ENCODE measurements around the gene NELL1. TPM values are rescaled to one million over a fixed set of nuclear protein-coding genes. Genes with fewer than 3 reads are reported as not detected.

The NELL1 gene
- total RNA-seq, 6 donors from 2014 or later = 0.26 TPM; not detected in 5

DNA sequence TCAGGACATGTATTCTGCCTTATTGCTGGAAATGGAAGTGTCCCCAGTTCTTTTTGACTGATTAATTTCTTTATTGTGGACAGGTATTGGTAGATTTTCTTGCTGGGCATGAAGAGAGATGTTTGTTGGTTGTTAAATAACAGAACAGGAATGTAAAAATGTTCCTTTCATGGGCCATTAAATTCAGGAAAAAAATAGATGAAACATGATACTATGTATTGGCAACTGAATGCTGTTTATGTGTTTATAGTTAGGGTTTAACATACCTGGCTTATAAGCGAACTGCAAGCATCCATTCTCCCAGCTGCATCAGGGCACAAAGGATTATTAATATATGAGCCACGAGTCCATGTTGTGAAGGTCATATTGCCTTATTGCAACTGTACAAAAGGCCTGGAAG, 368.5 kb downstream of the NELL1 start:
- WGBS, 2 donors = 71 to 83% methylated on average over 2 of the region's 2 CpGs
- Histone ChIP-seq H3K4me1 (no peaks in the 10 kb centered on the region), H3K27ac (no peak overlapping the region), H3K36me3 (no peaks in the 10 kb centered on the region), H3K9me3 (no peaks in the 10 kb centered on the region), H3K27me3 (no peaks in the 10 kb centered on the region), H3K4me3 (no peak overlapping the region)
- ATAC-seq (ENCODE audit: low FRiP score in 2 of 2) (no peak), DNase-seq (no peak)
- TF ChIP-seq, protein P1, sequence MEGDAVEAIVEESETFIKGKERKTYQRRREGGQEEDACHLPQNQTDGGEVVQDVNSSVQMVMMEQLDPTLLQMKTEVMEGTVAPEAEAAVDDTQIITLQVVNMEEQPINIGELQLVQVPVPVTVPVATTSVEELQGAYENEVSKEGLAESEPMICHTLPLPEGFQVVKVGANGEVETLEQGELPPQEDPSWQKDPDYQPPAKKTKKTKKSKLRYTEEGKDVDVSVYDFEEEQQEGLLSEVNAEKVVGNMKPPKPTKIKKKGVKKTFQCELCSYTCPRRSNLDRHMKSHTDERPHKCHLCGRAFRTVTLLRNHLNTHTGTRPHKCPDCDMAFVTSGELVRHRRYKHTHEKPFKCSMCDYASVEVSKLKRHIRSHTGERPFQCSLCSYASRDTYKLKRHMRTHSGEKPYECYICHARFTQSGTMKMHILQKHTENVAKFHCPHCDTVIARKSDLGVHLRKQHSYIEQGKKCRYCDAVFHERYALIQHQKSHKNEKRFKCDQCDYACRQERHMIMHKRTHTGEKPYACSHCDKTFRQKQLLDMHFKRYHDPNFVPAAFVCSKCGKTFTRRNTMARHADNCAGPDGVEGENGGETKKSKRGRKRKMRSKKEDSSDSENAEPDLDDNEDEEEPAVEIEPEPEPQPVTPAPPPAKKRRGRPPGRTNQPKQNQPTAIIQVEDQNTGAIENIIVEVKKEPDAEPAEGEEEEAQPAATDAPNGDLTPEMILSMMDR (IDR thresholded peaks at IDR 0.05) = no peak
- no peak for TF ChIP-seq POLR2AphosphoS5 (IDR thresholded peaks at IDR 0.05)
- TF ChIP-seq POLR2A (IDR thresholded peaks at IDR 0.05) = no peak
- TF ChIP-seq EP300 (IDR thresholded peaks at IDR 0.05) = no peak

DNA sequence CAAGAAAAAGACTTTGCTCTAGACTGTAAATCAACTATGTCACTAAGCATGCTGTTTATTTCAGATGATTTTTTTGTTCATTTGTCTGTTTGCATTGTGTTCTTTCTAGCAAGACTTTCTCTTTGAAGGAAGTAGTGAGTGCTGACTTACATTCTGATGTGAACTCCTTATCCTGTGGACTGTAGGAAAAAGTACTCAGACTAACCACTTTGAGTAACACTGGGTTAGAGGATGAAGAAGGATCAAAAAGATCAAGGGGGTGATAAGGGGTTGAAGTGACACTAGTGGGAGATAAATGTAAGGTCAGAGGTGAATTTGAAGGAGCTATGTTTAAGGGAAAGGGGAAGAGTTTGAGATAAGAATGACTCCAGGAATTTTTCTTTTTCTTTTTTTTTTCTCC, 369.4 kb downstream of the NELL1 start:
- H3K27me3 ChIP-seq = no peaks in the 10 kb centered on the region
- DNase-seq (no peak), ATAC-seq (ENCODE audit: low FRiP score in 2 of 2) (no peak)
- no peaks in the 10 kb centered on the region for H3K36me3 ChIP-seq
- no peak overlapping the region for H3K4me3 ChIP-seq
- H3K4me1 ChIP-seq = no peaks in the 10 kb centered on the region
- no peak overlapping the region for H3K27ac ChIP-seq
- H3K9me3 ChIP-seq = no peaks in the 10 kb centered on the region
- TF ChIP-seq, protein P1 (IDR thresholded peaks at IDR 0.05) = no peak
- TF ChIP-seq POLR2AphosphoS5 (IDR thresholded peaks at IDR 0.05) (no peak), POLR2A (IDR thresholded peaks at IDR 0.05) (no peak), EP300 (IDR thresholded peaks at IDR 0.05) (no peak)

DNA sequence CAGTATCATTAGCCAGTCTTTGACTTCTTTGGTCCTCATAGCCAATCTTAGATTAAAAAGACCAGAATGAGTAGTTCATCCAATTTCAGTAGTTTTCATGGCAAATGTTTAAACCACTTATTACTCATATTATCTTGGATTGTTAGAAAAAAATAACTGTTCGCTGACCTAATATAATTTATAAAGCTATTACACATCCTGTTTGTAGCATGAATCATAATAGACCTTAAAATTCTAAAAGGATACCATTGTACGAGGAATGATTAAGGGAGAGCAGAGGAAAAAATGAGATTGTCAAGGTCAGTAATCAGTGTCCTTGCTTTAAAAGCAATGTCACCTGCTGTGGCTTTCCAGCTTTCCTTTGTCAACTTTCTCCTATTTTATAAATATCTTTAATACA, 371.2 kb downstream of the NELL1 start:
- no peak overlapping the region for H3K4me3 ChIP-seq
- no peaks in the 10 kb centered on the region for H3K9me3 ChIP-seq
- TF ChIP-seq POLR2AphosphoS5 (IDR thresholded peaks at IDR 0.05) (no peak), POLR2A (IDR thresholded peaks at IDR 0.05) (no peak), EP300 (IDR thresholded peaks at IDR 0.05) (no peak)
- TF ChIP-seq, protein P1 (IDR thresholded peaks at IDR 0.05) = no peak
- no peaks in the 10 kb centered on the region for H3K27me3 ChIP-seq
- WGBS, 2 donors = 68 to 80% methylated on average over 2 of the region's 2 CpGs
- H3K36me3 ChIP-seq = no peaks in the 10 kb centered on the region
- DNase-seq (no peak), ATAC-seq (ENCODE audit: low FRiP score in 2 of 2) (no peak)
- H3K4me1 ChIP-seq = no peaks in the 10 kb centered on the region
- H3K27ac ChIP-seq = no peak overlapping the region

DNA sequence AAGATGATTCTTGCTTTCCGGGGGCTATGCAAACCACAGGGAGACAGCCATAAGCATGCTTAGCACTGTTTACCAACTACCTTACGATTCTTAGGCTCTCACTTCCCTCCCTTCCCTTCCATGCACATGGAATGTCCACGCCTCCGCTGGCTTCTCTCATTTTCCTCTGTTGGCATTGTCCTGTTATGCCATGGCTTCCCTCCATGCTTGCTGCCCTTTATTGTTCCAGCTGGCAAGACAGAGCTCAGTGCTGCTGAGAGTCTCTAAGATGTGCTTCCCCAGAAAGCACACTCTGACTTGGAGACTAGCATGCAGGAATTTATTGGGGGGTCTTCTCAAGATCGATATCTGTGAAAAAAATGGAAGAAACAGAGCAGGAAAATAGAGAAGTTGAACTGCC, 379.2 kb downstream of the NELL1 start:
- TF ChIP-seq, protein P1 (IDR thresholded peaks at IDR 0.05) = no peak
- Histone ChIP-seq H3K4me1 (no peaks in the 10 kb centered on the region), H3K4me3 (no peak overlapping the region), H3K9me3 (no peaks in the 10 kb centered on the region), H3K27me3 (no peaks in the 10 kb centered on the region), H3K36me3 (no peaks in the 10 kb centered on the region), H3K27ac (no peak overlapping the region)
- ATAC-seq (ENCODE audit: low FRiP score in 2 of 2) (no peak), DNase-seq (no peak)
- WGBS, 2 donors = 57 to 70% methylated on average over 5 of the region's 5 CpGs

DNA sequence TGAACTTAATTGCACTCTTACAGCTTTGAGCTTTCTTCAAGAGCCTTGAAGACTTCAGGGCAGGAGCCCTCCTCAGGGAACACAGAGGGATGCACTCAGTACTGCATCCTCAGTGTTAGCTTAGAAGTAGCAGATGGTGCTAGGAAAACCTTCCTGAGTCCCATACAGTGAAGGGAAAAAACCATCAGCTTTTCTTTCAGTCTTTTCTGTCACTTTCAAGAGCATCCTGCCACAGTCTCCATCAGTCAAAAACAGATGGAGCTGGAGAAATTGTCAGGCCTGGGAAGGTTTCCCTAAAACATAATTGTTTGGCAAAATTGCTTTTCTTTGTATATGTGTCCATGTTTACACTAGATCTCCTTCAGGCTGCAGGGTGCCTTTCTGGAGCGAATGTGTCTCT, 384.1 kb downstream of the NELL1 start:
- H3K36me3 ChIP-seq = no peaks in the 10 kb centered on the region

More for the DNA sequence above, 384.1 kb downstream of the NELL1 start:
- ATAC-seq (ENCODE audit: low FRiP score in 2 of 2) (no peak), DNase-seq (no peak)
- TF ChIP-seq POLR2A (IDR thresholded peaks at IDR 0.05) (no peak), POLR2AphosphoS5 (IDR thresholded peaks at IDR 0.05) (no peak), EP300 (IDR thresholded peaks at IDR 0.05) (no peak)
- TF ChIP-seq, protein P1 (IDR thresholded peaks at IDR 0.05) = no peak
- WGBS, 2 donors = 55 to 61% methylated on average over 1 of the region's 1 CpG
- H3K27ac ChIP-seq = no peak overlapping the region
- no peak overlapping the region for H3K4me3 ChIP-seq
- H3K4me1 ChIP-seq = no peaks in the 10 kb centered on the region
- H3K27me3 ChIP-seq = no peaks in the 10 kb centered on the region
- no peaks in the 10 kb centered on the region for H3K9me3 ChIP-seq

Data from upper lobe of left lung (tissue), 6 donors.